Suprapubic skin (tissue), 3 donors: ENCODE results near the gene CARM1.

Experiments
- EP300 ChIP-seq: sonication (generic); formaldehyde crosslinking; IDR thresholded peaks from one replicate; pipeline ENCODE4 v1.6.1; 2017; ENCODE audit warnings: antibody characterized with exemption
- POLR2A ChIP-seq, 2 donors: fragments of 450-650 bp; IDR thresholded peaks; one replicate each; pipeline ENCODE4 v1.6.1; 2017; ENCODE audit warnings: antibody characterized with exemption in 2 of 2, mild to moderate bottlenecking in 2 of 2, moderate library complexity in 2 of 2
- TF ChIP-seq, protein P1 (sequence below), 2 donors: fragments of 200-600 bp in 1 of 2; fragments of 450-650 bp in 1 of 2; sonication (generic) in 1 of 2; IDR thresholded peaks; one replicate each; pipeline ENCODE4 v1.5.1; 2016 to 2019; ENCODE audit warnings: antibody characterized with exemption in 2 of 2, mild to moderate bottlenecking in 1 of 2, moderate library complexity in 1 of 2

DNA sequence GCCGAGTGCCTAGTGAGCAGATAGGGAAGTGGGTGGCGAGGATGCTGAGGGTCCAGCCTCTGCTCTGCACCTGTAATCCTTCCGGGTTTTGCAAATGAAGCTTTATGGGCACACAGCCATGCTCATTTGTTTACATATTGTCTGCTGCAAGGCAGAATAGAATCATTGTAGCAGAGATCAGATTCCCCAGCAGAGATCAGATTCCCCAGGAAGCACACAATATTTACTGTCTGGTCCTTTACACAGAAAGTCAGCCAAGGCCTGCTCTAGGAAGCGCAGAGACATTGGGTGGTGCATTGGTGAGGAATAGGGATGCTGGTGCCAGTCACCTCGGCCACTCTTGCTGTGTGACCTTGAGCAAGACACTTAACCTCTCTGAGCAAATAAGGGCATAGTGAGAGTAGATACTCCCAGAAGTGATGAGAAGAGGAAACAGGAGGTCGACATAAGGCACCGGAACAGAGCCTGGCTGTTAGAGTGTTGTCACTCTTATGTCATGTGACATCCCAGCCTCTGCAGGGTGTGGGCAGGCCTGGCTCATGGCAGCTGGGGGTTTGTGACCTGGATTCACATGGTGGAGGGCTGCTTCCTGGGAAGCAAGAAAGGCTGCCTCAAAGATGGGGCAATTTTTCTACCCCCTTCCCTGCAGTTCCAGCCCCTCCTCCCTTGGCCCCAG, 25.6 kb downstream of the CARM1 start:
- TF ChIP-seq, protein P1, sequence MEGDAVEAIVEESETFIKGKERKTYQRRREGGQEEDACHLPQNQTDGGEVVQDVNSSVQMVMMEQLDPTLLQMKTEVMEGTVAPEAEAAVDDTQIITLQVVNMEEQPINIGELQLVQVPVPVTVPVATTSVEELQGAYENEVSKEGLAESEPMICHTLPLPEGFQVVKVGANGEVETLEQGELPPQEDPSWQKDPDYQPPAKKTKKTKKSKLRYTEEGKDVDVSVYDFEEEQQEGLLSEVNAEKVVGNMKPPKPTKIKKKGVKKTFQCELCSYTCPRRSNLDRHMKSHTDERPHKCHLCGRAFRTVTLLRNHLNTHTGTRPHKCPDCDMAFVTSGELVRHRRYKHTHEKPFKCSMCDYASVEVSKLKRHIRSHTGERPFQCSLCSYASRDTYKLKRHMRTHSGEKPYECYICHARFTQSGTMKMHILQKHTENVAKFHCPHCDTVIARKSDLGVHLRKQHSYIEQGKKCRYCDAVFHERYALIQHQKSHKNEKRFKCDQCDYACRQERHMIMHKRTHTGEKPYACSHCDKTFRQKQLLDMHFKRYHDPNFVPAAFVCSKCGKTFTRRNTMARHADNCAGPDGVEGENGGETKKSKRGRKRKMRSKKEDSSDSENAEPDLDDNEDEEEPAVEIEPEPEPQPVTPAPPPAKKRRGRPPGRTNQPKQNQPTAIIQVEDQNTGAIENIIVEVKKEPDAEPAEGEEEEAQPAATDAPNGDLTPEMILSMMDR (IDR thresholded peaks at IDR 0.05), result no peak
- no peak for TF ChIP-seq POLR2A (IDR thresholded peaks at IDR 0.05)
- no peak for TF ChIP-seq EP300
